Panc1 (cell line): Measurements from ENCODE around the gene CNOT1. TPM values are rescaled to one million over a fixed set of nuclear protein-coding genes. Genes with fewer than 3 reads are reported as not detected.

Source experiments
- ATAC-seq: fragments of 200-7000 bp; cut with Tn5 transposase; 2 replicates; pipeline ENCODE4 v1.9.1; 2020; ENCODE audit warnings: mild to moderate bottlenecking, moderate library complexity
- BruUV-seq: library from RNA; stranded (reverse); fragments of 400-500 nt; replicated peaks from 2 replicates; lab custom pipeline; 2021; lab: Mats Ljungman, UMichigan
- CTCF ChIA-PET: fragments of 300-600 bp; sonication (Branson Sonifier 250); formaldehyde crosslinking; loops from one replicate; lab custom pipeline; 2022; ENCODE audit warnings: antibody characterized with exemption; lab: Charles Lee
- POLR2A ChIA-PET: fragments of 300-600 bp; sonication (Branson Sonifier 250); formaldehyde crosslinking; loops from one replicate; lab custom pipeline; 2022; ENCODE audit warnings: antibody characterized with exemption; lab: Charles Lee
- DNase-seq: peaks from one replicate; pipeline ENCODE4 v3.0.0-alpha.2; 2010; ENCODE audit warnings: low read depth, low spot score
- H3K27ac ChIP-seq: 2 replicates; pipeline ENCODE4 v1.5.1; 2011; ENCODE audit warnings: mild to moderate bottlenecking, low read length, inconsistent platforms
- H3K27me3 ChIP-seq: fragments of 200-500 bp; sonication (Bioruptor generic); 2 replicates; pipeline ENCODE4 v1.6.0; 2014; ENCODE audit warnings: low read length, inconsistent platforms; ENCODE audit not compliant: control insufficient read depth, insufficient read depth
- H3K36me3 ChIP-seq: fragments of 200-500 bp; sonication (Bioruptor generic); 2 replicates; pipeline ENCODE4 v1.5.1; 2014; ENCODE audit warnings: inconsistent platforms, mild to moderate bottlenecking, low read length, moderate library complexity; ENCODE audit not compliant: control insufficient read depth, insufficient read depth
- H3K4me1 ChIP-seq: 2 replicates; pipeline ENCODE4 v1.5.1; 2011; ENCODE audit warnings: inconsistent platforms, mild to moderate bottlenecking, low read length, moderate library complexity; ENCODE audit not compliant: control insufficient read depth, insufficient read depth
- H3K4me3 ChIP-seq, 2 experiments: 2 replicates each; pipeline ENCODE4 v1.5.1; 2011 to 2012; ENCODE audit warnings: low read depth in 2 of 2, low read length in 2 of 2, mild to moderate bottlenecking in 2 of 2, inconsistent platforms in 1 of 2, moderate library complexity in 1 of 2
- H3K9me3 ChIP-seq: fragments of 200-500 bp; sonication (Bioruptor generic); 2 replicates; pipeline ENCODE4 v1.5.1; 2014; ENCODE audit warnings: low read depth, mild to moderate bottlenecking, inconsistent platforms, low read length, moderate library complexity; ENCODE audit not compliant: control insufficient read depth, insufficient read depth
- POLR2AphosphoS5 ChIP-seq: IDR thresholded peaks from 2 replicates; pipeline ENCODE4 v1.6.1; 2012; ENCODE audit warnings: mild to moderate bottlenecking, low read depth, low read length, moderate library complexity
- REST ChIP-seq, 2 experiments: IDR thresholded peaks; 2 replicates each; pipeline ENCODE4 v1.6.1; 2011 to 2012; ENCODE audit warnings: low read depth in 2 of 2, control low read depth in 1 of 2, low read length in 1 of 2, mild to moderate bottlenecking in 1 of 2, moderate library complexity in 1 of 2; ENCODE audit not compliant: insufficient read depth in 1 of 2
- SIN3A ChIP-seq: IDR thresholded peaks from 2 replicates; pipeline ENCODE4 v1.6.1; 2012; ENCODE audit warnings: low read depth, mild to moderate bottlenecking, low read length, moderate library complexity, borderline replicate concordance; ENCODE audit not compliant: insufficient read depth
- TCF7L2 ChIP-seq: IDR thresholded peaks from 2 replicates; pipeline ENCODE4 v1.6.1; 2011; ENCODE audit warnings: mild to moderate bottlenecking, low read depth, low read length, inconsistent platforms
- in situ Hi-C: cut with HindIII; loops from 2 replicates; pipeline ENCODE4 v1.10.0; 2016; ENCODE audit warnings: low sequenced_read_pairs, low pct_unique_long_range_greater_than_20kb
- intact Hi-C: fragments of 100-400 bp; cut with micrococcal nuclease; formaldehyde crosslinking; loops from one replicate; pipeline ENCODE4 v1.10.0; 2022; ENCODE audit not compliant: unreplicated experiment
- total RNA-seq: library from RNA; stranded (reverse); gene quantifications from one replicate; pipeline ENCODE4 v1.2.1, GENCODE V29; 2021; ENCODE audit not compliant: unreplicated experiment
- TF ChIP-seq, protein P1 (sequence below): fragments of 450-650 bp; IDR thresholded peaks from 2 replicates; pipeline ENCODE4 v1.5.1; 2017; ENCODE audit warnings: mild to moderate bottlenecking

CNOT1 gene
- total RNA-seq, 1 experiment from 2014 or later: 170 TPM

- CTCF ChIA-PET: interaction anchor here (0.6 kb wide), 1 partner anchor 163 kb away, joined by 3 read pairs; no protein-coding TSS in a partner anchor
- DNase-seq: no peak
- intact Hi-C loops: no loop called here
- no peak for ATAC-seq
- POLR2A ChIA-PET: no interaction called here
- H3K4me1 ChIP-seq: no peaks in the 10 kb centered on the region
- H3K9me3 ChIP-seq: no peaks in the 10 kb centered on the region
- TF ChIP-seq POLR2AphosphoS5 (no peak), SIN3A (no peak), REST (IDR thresholded peaks at IDR 0.05; ENCODE audit: insufficient read depth in 1 of 2, low read depth in 2 of 2, low read length in 1 of 2) (no peak), TCF7L2 (no peak)
- TF ChIP-seq, protein P1, sequence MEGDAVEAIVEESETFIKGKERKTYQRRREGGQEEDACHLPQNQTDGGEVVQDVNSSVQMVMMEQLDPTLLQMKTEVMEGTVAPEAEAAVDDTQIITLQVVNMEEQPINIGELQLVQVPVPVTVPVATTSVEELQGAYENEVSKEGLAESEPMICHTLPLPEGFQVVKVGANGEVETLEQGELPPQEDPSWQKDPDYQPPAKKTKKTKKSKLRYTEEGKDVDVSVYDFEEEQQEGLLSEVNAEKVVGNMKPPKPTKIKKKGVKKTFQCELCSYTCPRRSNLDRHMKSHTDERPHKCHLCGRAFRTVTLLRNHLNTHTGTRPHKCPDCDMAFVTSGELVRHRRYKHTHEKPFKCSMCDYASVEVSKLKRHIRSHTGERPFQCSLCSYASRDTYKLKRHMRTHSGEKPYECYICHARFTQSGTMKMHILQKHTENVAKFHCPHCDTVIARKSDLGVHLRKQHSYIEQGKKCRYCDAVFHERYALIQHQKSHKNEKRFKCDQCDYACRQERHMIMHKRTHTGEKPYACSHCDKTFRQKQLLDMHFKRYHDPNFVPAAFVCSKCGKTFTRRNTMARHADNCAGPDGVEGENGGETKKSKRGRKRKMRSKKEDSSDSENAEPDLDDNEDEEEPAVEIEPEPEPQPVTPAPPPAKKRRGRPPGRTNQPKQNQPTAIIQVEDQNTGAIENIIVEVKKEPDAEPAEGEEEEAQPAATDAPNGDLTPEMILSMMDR: no peak
- H3K36me3 ChIP-seq: no peaks in the 10 kb centered on the region
- no peak overlapping the region for H3K27ac ChIP-seq
- H3K27me3 ChIP-seq: no peaks in the 10 kb centered on the region
- in situ Hi-C loops: no loop called here
- no TSS peak for BruUV-seq
- no peak overlapping the region for H3K4me3 ChIP-seq
Measured at GRCh38 chr16:58485184-58485887, 144.3 kb downstream of the CNOT1 start.

GRCh38 chr16:58481931-58482330 is 147.7 kb downstream of the CNOT1 start:
- intact Hi-C loops (no loop called here), in situ Hi-C loops (no loop called here)
- TF ChIP-seq, protein P1: no peak
- no peak for TF ChIP-seq SIN3A
- TF ChIP-seq TCF7L2: no peak
- no peak for TF ChIP-seq REST (IDR thresholded peaks at IDR 0.05; ENCODE audit: insufficient read depth in 1 of 2, low read depth in 2 of 2, low read length in 1 of 2)
- TF ChIP-seq POLR2AphosphoS5: no peak
- DNase-seq: no peak
- CTCF ChIA-PET: no interaction called here
- POLR2A ChIA-PET: no interaction called here
- ATAC-seq: no peak
- no peaks in the 10 kb centered on the region for H3K36me3 ChIP-seq
- no peak overlapping the region for H3K4me3 ChIP-seq
- no TSS peak for BruUV-seq
- H3K4me1 ChIP-seq: no peaks in the 10 kb centered on the region
- H3K27me3 ChIP-seq: no peaks in the 10 kb centered on the region
- no peak overlapping the region for H3K27ac ChIP-seq
- no peaks in the 10 kb centered on the region for H3K9me3 ChIP-seq
